GM23338 (cell line): Measurements from ENCODE around the gene LMOD3.
A peak's percentile ranks its signal among the peaks of the same experiment; 100 is the strongest.

ENCODE experiments used
- CREB1 ChIP-seq: fragments of 250-450 bp; sonication (Bioruptor Pico); IDR thresholded peaks from 2 replicates; pipeline ENCODE4 v1.5.0; 2020; ENCODE audit warnings: low read depth, mild to moderate bottlenecking, moderate library complexity
- EZH2 ChIP-seq: fragments of 200-600 bp; sonication (generic); IDR thresholded peaks from one replicate; pipeline ENCODE4 v1.8.0; 2017; ENCODE audit warnings: antibody characterized with exemption, mild to moderate bottlenecking, low read depth; ENCODE audit not compliant: unreplicated experiment
- POLR2AphosphoS5 ChIP-seq: IDR thresholded peaks from 2 replicates; pipeline ENCODE4 v1.6.1; 2016; ENCODE audit warnings: antibody characterized with exemption, low read depth
- REST ChIP-seq: IDR thresholded peaks from one replicate; pipeline ENCODE4 v1.6.1; 2018; ENCODE audit warnings: antibody characterized with exemption; ENCODE audit not compliant: unreplicated experiment
- TF ChIP-seq, protein P1 (sequence below), 2 experiments: fragments of 200-600 bp in 1 of 2; sonication (generic) in 1 of 2; conservative IDR thresholded peaks; 2 replicates each; pipeline versions ENCODE4 v1.5.1 to v1.6.1; 2016 to 2017; ENCODE audit warnings: antibody characterized with exemption in 2 of 2, low read depth in 2 of 2, mild to moderate bottlenecking in 2 of 2, moderate library complexity in 1 of 2

- TF ChIP-seq CREB1 (CRISPR knock-in tag) (no peak), EZH2 (no peak), REST (no peak), POLR2AphosphoS5 (peak; percentile 44; the same call in 1 of the 2 replicates)
- TF ChIP-seq, protein P1, sequence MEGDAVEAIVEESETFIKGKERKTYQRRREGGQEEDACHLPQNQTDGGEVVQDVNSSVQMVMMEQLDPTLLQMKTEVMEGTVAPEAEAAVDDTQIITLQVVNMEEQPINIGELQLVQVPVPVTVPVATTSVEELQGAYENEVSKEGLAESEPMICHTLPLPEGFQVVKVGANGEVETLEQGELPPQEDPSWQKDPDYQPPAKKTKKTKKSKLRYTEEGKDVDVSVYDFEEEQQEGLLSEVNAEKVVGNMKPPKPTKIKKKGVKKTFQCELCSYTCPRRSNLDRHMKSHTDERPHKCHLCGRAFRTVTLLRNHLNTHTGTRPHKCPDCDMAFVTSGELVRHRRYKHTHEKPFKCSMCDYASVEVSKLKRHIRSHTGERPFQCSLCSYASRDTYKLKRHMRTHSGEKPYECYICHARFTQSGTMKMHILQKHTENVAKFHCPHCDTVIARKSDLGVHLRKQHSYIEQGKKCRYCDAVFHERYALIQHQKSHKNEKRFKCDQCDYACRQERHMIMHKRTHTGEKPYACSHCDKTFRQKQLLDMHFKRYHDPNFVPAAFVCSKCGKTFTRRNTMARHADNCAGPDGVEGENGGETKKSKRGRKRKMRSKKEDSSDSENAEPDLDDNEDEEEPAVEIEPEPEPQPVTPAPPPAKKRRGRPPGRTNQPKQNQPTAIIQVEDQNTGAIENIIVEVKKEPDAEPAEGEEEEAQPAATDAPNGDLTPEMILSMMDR (conservative IDR thresholded peaks at IDR 0.05; ENCODE audit: low read depth in 2 of 2), result no peak
Observed at GRCh38 chr3:69084326-69085167, 37.8 kb downstream of the LMOD3 start, which contains the start of gene ARL6IP5.
